SK-N-MC (cell line): ENCODE measurements around the gene RASAL1.

ENCODE experiments used
- DNase-seq: peaks from one replicate; pipeline ENCODE4 v3.0.0-alpha.2; 2011; ENCODE audit warnings: low read depth, low spot score
- H3K27ac ChIP-seq: fragments of 200-600 bp; sonication (generic); 2 replicates; pipeline ENCODE4 v1.5.1; 2016; ENCODE audit warnings: mixed run types
- H3K36me3 ChIP-seq: fragments of 200-600 bp; sonication (generic); 2 replicates; pipeline ENCODE4 v1.6.1; 2017; ENCODE audit warnings: antibody characterized with exemption, low read length, mixed read lengths; ENCODE audit not compliant: insufficient read depth
- H3K4me3 ChIP-seq: fragments of 200-600 bp; sonication (generic); 2 replicates; pipeline ENCODE4 v1.5.1; 2016
- H3K9ac ChIP-seq: fragments of 200-600 bp; sonication (generic); 2 replicates; pipeline ENCODE4 v1.8.0; 2017; ENCODE audit warnings: mixed run types, mixed read lengths; ENCODE audit not compliant: insufficient read length
- H3K9me3 ChIP-seq: fragments of 200-600 bp; sonication (generic); 2 replicates; pipeline ENCODE4 v1.6.1; 2017; ENCODE audit warnings: low read depth, mild to moderate bottlenecking, antibody characterized with exemption, low read length, moderate library complexity, mixed read lengths
- EZH2 ChIP-seq: fragments of 200-600 bp; sonication (generic); IDR thresholded peaks from one replicate; pipeline ENCODE4 v1.6.1; 2017; ENCODE audit warnings: antibody characterized with exemption
- FOXP2 ChIP-seq: optimal IDR thresholded peaks from 2 replicates; pipeline ENCODE3; 2011; ENCODE audit warnings: mild to moderate bottlenecking, moderate library complexity; ENCODE audit not compliant: insufficient read depth; ENCODE audit errors: extremely low read length, control extremely low read depth
- POLR2AphosphoS5 ChIP-seq: IDR thresholded peaks from 2 replicates; pipeline ENCODE4 v1.6.1; 2012; ENCODE audit warnings: mild to moderate bottlenecking, low read depth, low read length, borderline replicate concordance

RASAL1 gene

GRCh38 chr12:113073586-113073985, 62.0 kb downstream of the RASAL1 start:
- TF ChIP-seq EZH2 = no peak
- no peak overlapping the region for H3K9ac ChIP-seq
- no peaks in the 10 kb centered on the region for H3K9me3 ChIP-seq
- no peak overlapping the region for H3K27ac ChIP-seq
- no peak overlapping the region for H3K4me3 ChIP-seq
- no peaks in the 10 kb centered on the region for H3K36me3 ChIP-seq
- no peak for DNase-seq

- Histone ChIP-seq H3K9me3 (no peaks in the 10 kb centered on the region), H3K4me3 (no peak overlapping the region), H3K27ac (no peak overlapping the region), H3K9ac (no peak overlapping the region), H3K36me3 (no peaks in the 10 kb centered on the region)
- TF ChIP-seq POLR2AphosphoS5 (no peak), EZH2 (no peak), FOXP2 (no peak)
- DNase-seq = no peak
Observed at GRCh38 chr12:113072136-113072535, 63.4 kb downstream of the RASAL1 start.

- Histone ChIP-seq H3K9me3 (no peaks in the 10 kb centered on the region), H3K36me3 (no peaks in the 10 kb centered on the region), H3K27ac (no peak overlapping the region), H3K4me3 (no peak overlapping the region), H3K9ac (no peak overlapping the region)
- TF ChIP-seq EZH2 (no peak), FOXP2 (no peak), POLR2AphosphoS5 (no peak)
- no peak for DNase-seq
Observed at GRCh38 chr12:113071135-113072112, 64.1 kb downstream of the RASAL1 start.

GRCh38 chr12:113070117-113070906, 65.2 kb downstream of the RASAL1 start:
- H3K4me3 ChIP-seq = no peak overlapping the region
- TF ChIP-seq POLR2AphosphoS5 = no peak
- no peak for TF ChIP-seq EZH2
- TF ChIP-seq FOXP2 = no peak
- no peak overlapping the region for H3K27ac ChIP-seq
- DNase-seq = no peak
- no peak overlapping the region for H3K9ac ChIP-seq
- no peaks in the 10 kb centered on the region for H3K9me3 ChIP-seq
- no peaks in the 10 kb centered on the region for H3K36me3 ChIP-seq

- H3K9ac ChIP-seq = no peak overlapping the region
Observed at GRCh38 chr12:113069751-113070116, 65.8 kb downstream of the RASAL1 start.

GRCh38 chr12:113069149-113069548, 66.4 kb downstream of the RASAL1 start:
- DNase-seq = no peak
- TF ChIP-seq POLR2AphosphoS5 (no peak), FOXP2 (no peak), EZH2 (no peak)
- H3K4me3 ChIP-seq = no peak overlapping the region
- no peaks in the 10 kb centered on the region for H3K36me3 ChIP-seq
- no peak overlapping the region for H3K27ac ChIP-seq
- no peaks in the 10 kb centered on the region for H3K9me3 ChIP-seq
- H3K9ac ChIP-seq = no peak overlapping the region

More at GRCh38 chr12:113069751-113070116, 65.8 kb downstream of the RASAL1 start:
- Histone ChIP-seq H3K36me3 (no peaks in the 10 kb centered on the region), H3K9me3 (no peaks in the 10 kb centered on the region), H3K27ac (no peak overlapping the region), H3K4me3 (no peak overlapping the region)
- DNase-seq = no peak
- no peak for TF ChIP-seq POLR2AphosphoS5
- TF ChIP-seq EZH2 = no peak
- no peak for TF ChIP-seq FOXP2

- no peak overlapping the region for H3K9ac ChIP-seq
- no peak overlapping the region for H3K4me3 ChIP-seq
- no peak for TF ChIP-seq EZH2
- TF ChIP-seq FOXP2 = no peak
- no peak for TF ChIP-seq POLR2AphosphoS5
- H3K9me3 ChIP-seq = no peaks in the 10 kb centered on the region
- no peak for DNase-seq
- H3K27ac ChIP-seq = no peak overlapping the region
- H3K36me3 ChIP-seq = no peaks in the 10 kb centered on the region
Observed at GRCh38 chr12:113067987-113068935, 67.3 kb downstream of the RASAL1 start.
